HCT116 (cell line): Measurements from ENCODE around the gene SAMD14. TPM values are rescaled to one million over a fixed set of nuclear protein-coding genes. Genes with fewer than 3 reads are reported as not detected.

Experiments used
- ATAC-seq: fragments of 200-7000 bp; cut with Tn5 transposase; 2 replicates; pipeline ENCODE4 v1.9.1; 2020; ENCODE audit warnings: mild to moderate bottlenecking, moderate library complexity
- BruUV-seq: library from RNA; stranded (reverse); fragments of 400-500 nt; replicated peaks from 2 replicates; lab custom pipeline; 2021; lab: Mats Ljungman, UMichigan
- CTCF ChIA-PET: fragments of 300-600 bp; sonication (Branson Sonifier 250); formaldehyde crosslinking; loops from one replicate; lab custom pipeline; 2021; ENCODE audit warnings: antibody characterized with exemption; lab: Charles Lee
- POLR2A ChIA-PET: fragments of 300-600, 350-600 bp; sonication (Branson Sonifier 250); formaldehyde crosslinking; loops from one replicate; lab custom pipeline; 2021; ENCODE audit warnings: antibody characterized with exemption; lab: Charles Lee
- RAD21 ChIA-PET, 2 experiments: fragments of 300-600 bp; sonication (Branson Sonifier 250); formaldehyde crosslinking; loops; one replicate each; lab custom pipeline; 2023; ENCODE audit warnings: low total read pairs in 2 of 2; ENCODE audit not compliant: uncharacterized antibody in 2 of 2, unreplicated experiment in 2 of 2, low non-redundant PET in 1 of 2; lab: Charles Lee
- DNase-seq: peaks from one replicate; pipeline ENCODE4 v3.0.0-alpha.2; 2010; ENCODE audit warnings: low read depth, low spot score
- H2AFZ ChIP-seq: fragments of 200-600 bp; shearing (Covaris generic), sonication (generic); 2 replicates; pipeline ENCODE4 v1.6.1; 2017; ENCODE audit warnings: low read depth, mixed run types, mixed read lengths, antibody characterized with exemption, low read length; ENCODE audit not compliant: poor library complexity, severe bottlenecking
- H3K27ac ChIP-seq: 2 replicates; pipeline ENCODE4 v1.5.1; 2012; ENCODE audit warnings: low read depth, low read length
- H3K27me3 ChIP-seq: fragments of 200-600 bp; sonication (generic); 2 replicates; pipeline ENCODE4 v1.6.1; 2016; ENCODE audit warnings: mixed run types, low read length, mixed read lengths; ENCODE audit not compliant: insufficient read depth
- H3K36me3 ChIP-seq, 2 experiments: fragments of 200-500 bp in 1 of 2; fragments of 200-600 bp in 1 of 2; sonication (Bioruptor generic) in 1 of 2; sonication (generic) in 1 of 2; 2 replicates each; pipeline versions ENCODE4 v1.5.1 to v1.6.1; 2014 to 2016; ENCODE audit warnings: low read length in 2 of 2, inconsistent platforms in 1 of 2, mixed read lengths in 1 of 2, mixed run types in 1 of 2; ENCODE audit not compliant: insufficient read depth in 2 of 2, control insufficient read depth in 1 of 2
- H3K4me1 ChIP-seq, 2 experiments: fragments of 200-600 bp in 1 of 2; sonication (generic) in 1 of 2; 2 replicates each; pipeline versions ENCODE4 v1.5.1 to v1.6.1; 2012 to 2017; ENCODE audit warnings: low read length in 2 of 2, inconsistent platforms in 1 of 2, mild to moderate bottlenecking in 1 of 2, mixed read lengths in 1 of 2, mixed run types in 1 of 2, moderate library complexity in 1 of 2; ENCODE audit not compliant: insufficient read depth in 2 of 2, control insufficient read depth in 1 of 2
- H3K4me2 ChIP-seq: fragments of 200-600 bp; sonication (generic); 2 replicates; pipeline ENCODE4 v1.6.1; 2017; ENCODE audit warnings: mixed run types, low read length, mixed read lengths
- H3K4me3 ChIP-seq, 2 experiments: fragments of 200-600 bp in 1 of 2; sonication (generic) in 1 of 2; replicated peaks in 1 of 2; 2 replicates each; pipeline ENCODE4 v1.5.1; 2011 to 2016; ENCODE audit warnings: low read length in 2 of 2, control low read depth in 1 of 2, low read depth in 1 of 2, mild to moderate bottlenecking in 1 of 2, mixed read lengths in 1 of 2, mixed run types in 1 of 2
- H3K79me2 ChIP-seq: fragments of 200-600 bp; sonication (generic); 2 replicates; pipeline ENCODE4 v1.6.1; 2017; ENCODE audit warnings: mild to moderate bottlenecking, mixed run types, low read length, moderate library complexity, mixed read lengths; ENCODE audit not compliant: insufficient read depth
- H3K9ac ChIP-seq: fragments of 200-600 bp; sonication (generic); 2 replicates; pipeline ENCODE4 v1.6.1; 2016; ENCODE audit warnings: low read length, mixed read lengths
- H3K9me2 ChIP-seq: fragments of 200-600 bp; sonication (generic), shearing (Covaris generic); 2 replicates; pipeline ENCODE4 v1.6.1; 2017; ENCODE audit warnings: mixed run types, mild to moderate bottlenecking, moderate library complexity; ENCODE audit not compliant: insufficient read depth
- H3K9me3 ChIP-seq, 2 experiments: fragments of 200-500 bp in 1 of 2; fragments of 200-600 bp in 1 of 2; sonication (Bioruptor generic) in 1 of 2; sonication (generic) in 1 of 2; 2 replicates each; pipeline ENCODE4 v1.6.1; 2014 to 2017; ENCODE audit warnings: low read length in 2 of 2, mixed read lengths in 2 of 2, inconsistent platforms in 1 of 2, low read depth in 1 of 2, mild to moderate bottlenecking in 1 of 2, mixed run types in 1 of 2, moderate library complexity in 1 of 2; ENCODE audit not compliant: control insufficient read depth in 1 of 2, insufficient read depth in 1 of 2
- H4K20me1 ChIP-seq: fragments of 200-600 bp; sonication (generic), shearing (Covaris generic); 2 replicates; pipeline ENCODE4 v1.6.1; 2017; ENCODE audit warnings: mixed run types, mild to moderate bottlenecking, moderate library complexity; ENCODE audit not compliant: insufficient read depth
- CBX3 ChIP-seq: IDR thresholded peaks from 2 replicates; pipeline ENCODE4 v1.6.1; 2012; ENCODE audit warnings: low read depth
- POLR2A ChIP-seq: IDR thresholded peaks from 2 replicates; pipeline ENCODE4 v1.7.0; 2011; ENCODE audit warnings: borderline replicate concordance; ENCODE audit not compliant: insufficient read depth, insufficient read length; ENCODE audit errors: extremely low read depth
- SP1 ChIP-seq: IDR thresholded peaks from 2 replicates; pipeline ENCODE4 v1.6.1; 2012; ENCODE audit warnings: low read depth
- SRF ChIP-seq: IDR thresholded peaks from 2 replicates; pipeline ENCODE4 v1.6.1; 2012; ENCODE audit warnings: low read depth
- TCF7L2 ChIP-seq: IDR thresholded peaks from 2 replicates; pipeline ENCODE4 v1.7.0; 2011; ENCODE audit warnings: borderline replicate concordance, inconsistent platforms; ENCODE audit not compliant: insufficient read depth, insufficient read length; ENCODE audit errors: extremely low read depth
- ZBTB33 ChIP-seq: IDR thresholded peaks from 2 replicates; pipeline ENCODE4 v1.6.1; 2011; ENCODE audit warnings: mild to moderate bottlenecking, low read length, moderate library complexity; ENCODE audit not compliant: insufficient replicate concordance; ENCODE audit errors: extremely low read depth
- intact Hi-C: fragments of 100-400 bp; cut with micrococcal nuclease; formaldehyde crosslinking; loops from 2 replicates; pipeline ENCODE4 v1.10.0; 2022
- total RNA-seq: library from RNA; stranded (reverse); gene quantifications from one replicate; pipeline ENCODE4 v1.2.1, GENCODE V29; 2021; ENCODE audit not compliant: unreplicated experiment
- TF ChIP-seq, protein P1 (sequence below): IDR thresholded peaks from 2 replicates; pipeline ENCODE4 v1.6.1; 2012

Gene SAMD14
- total RNA-seq, 1 experiment from 2014 or later = 1.5 TPM

DNA sequence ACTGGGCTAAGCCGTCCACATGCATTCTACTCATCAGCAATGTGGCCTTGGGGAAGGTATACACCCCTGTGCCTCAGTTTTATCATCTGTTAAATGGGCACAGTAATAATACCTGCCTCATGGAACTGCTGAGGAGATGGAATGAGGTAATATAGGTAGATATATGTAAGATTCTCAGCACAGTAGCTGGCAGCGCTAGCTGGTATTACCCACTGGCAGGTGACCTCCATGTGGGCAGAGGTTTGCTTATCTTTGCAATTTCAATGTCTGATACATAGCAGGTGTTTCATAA, 34.7 kb upstream of the SAMD14 start:
- no peak for ATAC-seq
- H2AFZ ChIP-seq = no peak overlapping the region
- no peaks in the 10 kb centered on the region for H3K9me3 ChIP-seq
- intact Hi-C loops = no loop called here
- BruUV-seq = no TSS peak
- ChIA-PET RAD21 (interaction anchor here in 1 of 2 experiments (1.3 kb wide), 1 partner anchor 35 kb away, joined by 7 read pairs; no protein-coding TSS in a partner anchor), POLR2A (no interaction called here), CTCF (interaction anchor here (1.9 to 2.5 kb wide), 3 partner anchors 14 to 35 kb away, joined by 4 to 9 read pairs (median 7); no protein-coding TSS in a partner anchor)
- TF ChIP-seq SP1 = no peak
- TF ChIP-seq POLR2A = no peak
- TF ChIP-seq, protein P1, sequence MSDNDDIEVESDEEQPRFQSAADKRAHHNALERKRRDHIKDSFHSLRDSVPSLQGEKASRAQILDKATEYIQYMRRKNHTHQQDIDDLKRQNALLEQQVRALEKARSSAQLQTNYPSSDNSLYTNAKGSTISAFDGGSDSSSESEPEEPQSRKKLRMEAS = no peak
- no peak for TF ChIP-seq CBX3
- TF ChIP-seq ZBTB33 = no peak
- no peak for TF ChIP-seq SRF
- no peak for TF ChIP-seq TCF7L2
- H3K27me3 ChIP-seq = no peaks in the 10 kb centered on the region
- H3K4me3 ChIP-seq = no peak overlapping the region
- H4K20me1 ChIP-seq = no peaks in the 10 kb centered on the region
- no peak overlapping the region; the same call in 1 of the 2 replicates for H3K27ac ChIP-seq
- H3K4me1 ChIP-seq = peaks cover 20 to 49% of the 10 kb centered on the region in 2 experiments
- no peaks in the 10 kb centered on the region for H3K9me2 ChIP-seq
- DNase-seq = no peak
- no peaks in the 10 kb centered on the region for H3K36me3 ChIP-seq
- no peak overlapping the region for H3K4me2 ChIP-seq
- no peak overlapping the region for H3K9ac ChIP-seq
- no peaks in the 10 kb centered on the region for H3K79me2 ChIP-seq
